CD4-positive, alpha-beta T cell treated with Interleukin-1 beta for 1 hour (primary cell): ENCODE measurements around the gene SLC39A11.
"Not testable (repeated sequence)": the region's sequence is repeated elsewhere in the genome, so short reads cannot be mapped to it uniquely, and the experiment has no call there.

Source experiments
- DNase-seq, 2 donors: peaks; one replicate each; pipeline ENCODE4 v3.0.0-alpha.2; 2020 to 2022

Gene SLC39A11

GRCh38 chr17:72999474-72999873 lies 93.0 kb downstream of the SLC39A11 start:
- DNase-seq, result not testable (repeated sequence)

DNA sequence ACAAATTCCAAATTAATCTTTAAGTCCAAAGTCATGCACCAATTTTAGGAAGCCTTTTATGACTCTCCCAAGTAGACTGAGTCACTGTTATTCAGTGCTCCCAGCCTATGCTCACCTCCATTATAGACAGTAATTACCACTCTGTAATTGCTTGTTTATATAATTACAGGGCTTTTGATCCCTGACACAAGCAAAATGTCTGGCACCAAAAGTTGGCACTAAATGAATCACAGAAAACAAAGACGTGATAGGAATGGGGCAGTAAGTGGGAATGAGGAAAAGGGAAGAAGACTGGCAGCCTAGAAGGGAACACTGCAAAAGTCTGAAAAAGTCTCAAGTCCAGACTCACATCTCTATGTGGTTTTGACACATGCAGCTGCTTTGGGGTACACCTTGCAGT lies 94.1 kb downstream of the SLC39A11 start:
- no peak for DNase-seq

GRCh38 chr17:72997559-72997958 lies 94.9 kb downstream of the SLC39A11 start:
- no peak for DNase-seq

GRCh38 chr17:72996791-72997190 lies 95.7 kb downstream of the SLC39A11 start:
- DNase-seq, result no peak

DNA sequence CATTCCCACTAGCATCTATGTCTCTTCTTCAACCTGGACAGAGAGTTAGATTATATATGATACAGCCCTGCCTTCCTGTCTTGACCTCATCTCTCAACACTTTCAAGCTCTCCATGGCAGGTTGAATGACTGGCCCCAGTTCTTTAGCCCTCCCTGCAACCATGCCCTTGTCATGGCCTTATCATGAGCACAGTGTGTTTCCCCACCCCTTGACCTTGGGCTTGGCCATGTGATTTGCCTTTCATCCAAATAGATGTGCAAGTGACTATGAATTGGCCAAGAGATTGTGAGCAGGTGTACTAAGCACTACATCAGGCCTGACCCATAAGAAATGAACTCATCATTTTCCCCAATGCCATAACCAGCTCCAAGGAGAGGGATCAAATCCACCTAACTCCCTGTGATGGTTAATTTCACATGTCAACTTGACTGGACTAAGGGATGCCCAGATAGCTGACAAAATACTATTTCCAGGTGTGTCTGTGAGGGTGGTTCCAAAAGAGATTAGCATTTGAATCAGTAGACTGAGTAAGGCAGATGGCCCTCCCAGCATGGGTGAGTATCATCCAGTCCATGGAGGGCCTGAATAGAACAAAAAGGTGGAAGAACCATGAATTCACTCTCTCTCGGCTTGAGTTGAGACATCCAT lies 97.4 kb downstream of the SLC39A11 start:
- no peak for DNase-seq

- not testable (repeated sequence) for DNase-seq
Measured at GRCh38 chr17:72992783-72993467, 99.6 kb downstream of the SLC39A11 start.

GRCh38 chr17:72991651-72992050 lies 100.8 kb downstream of the SLC39A11 start:
- DNase-seq, result no peak

DNA sequence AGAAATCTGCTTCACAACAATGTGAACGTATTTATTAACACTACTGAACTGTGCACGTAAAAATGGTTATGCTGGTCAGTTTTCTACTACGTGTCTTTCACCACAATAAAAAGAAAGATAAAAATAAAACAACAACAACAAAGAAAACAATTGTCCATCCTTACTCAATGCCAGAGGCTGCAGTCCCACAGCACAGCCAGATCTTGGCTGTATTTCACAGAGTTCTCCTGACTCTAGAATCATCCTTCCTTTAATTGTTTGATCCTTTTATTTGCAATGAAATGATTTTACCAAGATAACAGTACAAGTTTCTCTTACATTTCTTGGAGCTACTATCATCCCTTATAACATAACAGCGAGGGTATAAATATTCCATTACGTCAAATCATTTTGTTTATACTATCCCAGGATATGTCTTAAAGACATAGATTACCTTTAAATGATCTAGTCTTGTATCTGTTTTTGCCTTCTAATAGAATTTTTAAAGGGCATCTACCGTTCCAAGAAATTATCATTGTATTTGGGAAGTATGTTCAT lies 103.3 kb downstream of the SLC39A11 start:
- no peak for DNase-seq

DNA sequence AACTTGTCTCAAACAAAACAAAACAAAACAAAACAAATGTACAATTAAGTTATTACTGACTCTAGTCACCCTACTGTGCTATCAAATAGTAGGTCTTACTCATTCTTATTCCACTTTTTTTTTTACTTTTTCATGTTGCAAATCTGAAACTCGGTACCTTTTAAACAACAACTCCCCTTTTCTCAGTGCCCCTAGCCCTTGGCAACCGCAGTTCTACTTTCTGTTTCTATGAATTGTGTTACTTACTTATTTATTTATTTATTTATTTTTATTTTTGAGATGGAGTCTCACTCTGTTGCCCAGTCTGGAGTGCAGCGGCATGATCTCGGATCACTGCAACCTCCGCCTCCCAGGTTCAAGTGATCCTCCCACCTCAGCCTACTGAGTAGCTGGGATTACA lies 104.0 kb downstream of the SLC39A11 start:
- DNase-seq, result no peak

- DNase-seq, result no peak
Measured at GRCh38 chr17:72987166-72987565, 105.3 kb downstream of the SLC39A11 start.

DNA sequence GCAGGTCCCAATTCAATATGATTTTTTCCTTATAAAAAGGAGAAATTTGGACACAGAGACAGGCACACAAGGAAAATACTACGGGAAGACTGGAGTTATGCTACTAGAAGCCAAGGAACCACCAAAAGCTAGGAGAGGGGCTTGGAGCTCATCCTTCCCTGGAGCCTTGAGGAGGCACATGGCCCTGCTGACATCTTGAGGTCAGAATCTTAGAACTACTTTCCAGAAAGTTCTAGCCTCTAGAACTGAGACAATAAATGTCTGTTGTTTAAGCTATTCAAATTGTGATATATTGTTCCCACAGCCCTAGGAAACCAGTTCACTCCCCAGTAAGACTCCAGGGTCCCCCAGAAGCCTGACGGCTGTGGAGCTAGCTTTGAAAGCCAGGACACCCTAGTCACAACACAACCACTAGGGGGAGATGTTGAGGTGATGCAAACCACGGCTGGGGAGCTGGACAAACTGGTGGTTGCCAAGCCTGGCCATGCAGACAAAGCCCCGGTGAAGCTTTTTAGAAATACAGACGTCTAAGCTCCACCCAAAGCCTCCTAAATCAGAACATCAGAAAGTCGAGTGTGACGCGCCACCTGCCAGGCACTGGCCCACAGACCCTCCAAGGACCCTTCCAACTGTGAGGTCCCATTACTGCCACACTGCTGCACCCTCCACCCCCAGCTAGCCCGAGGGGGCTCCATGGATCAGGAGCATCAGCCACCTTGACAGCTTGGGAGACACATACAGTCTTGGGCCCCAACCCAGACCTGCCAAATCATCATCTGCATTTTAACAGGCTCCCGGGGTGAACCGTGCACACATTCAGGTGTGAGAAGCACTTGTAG lies 106.4 kb downstream of the SLC39A11 start:
- DNase-seq, result peak; percentile 47 to 58

DNA sequence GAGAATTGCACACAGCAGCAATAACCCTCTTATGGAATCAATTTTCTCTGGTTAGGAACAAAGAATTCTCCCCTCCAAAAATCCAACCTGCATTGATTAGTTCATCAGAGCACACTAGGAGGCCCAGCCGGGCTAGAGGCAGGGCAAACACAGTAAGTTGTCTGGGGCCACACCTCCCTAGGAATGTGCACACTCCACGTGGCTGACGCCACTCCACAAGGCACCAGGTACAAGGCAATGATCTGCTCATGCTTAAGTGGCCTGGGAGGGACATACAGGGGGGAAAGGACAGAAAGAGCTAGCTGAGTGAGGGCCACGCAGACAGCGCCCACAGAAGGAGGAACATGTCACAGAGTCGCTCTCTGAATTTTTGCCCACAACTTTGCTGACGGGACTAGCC lies 107.6 kb downstream of the SLC39A11 start:
- DNase-seq, result no peak

- DNase-seq, result no peak
Measured at GRCh38 chr17:72984145-72984925, 108.2 kb downstream of the SLC39A11 start.

DNA sequence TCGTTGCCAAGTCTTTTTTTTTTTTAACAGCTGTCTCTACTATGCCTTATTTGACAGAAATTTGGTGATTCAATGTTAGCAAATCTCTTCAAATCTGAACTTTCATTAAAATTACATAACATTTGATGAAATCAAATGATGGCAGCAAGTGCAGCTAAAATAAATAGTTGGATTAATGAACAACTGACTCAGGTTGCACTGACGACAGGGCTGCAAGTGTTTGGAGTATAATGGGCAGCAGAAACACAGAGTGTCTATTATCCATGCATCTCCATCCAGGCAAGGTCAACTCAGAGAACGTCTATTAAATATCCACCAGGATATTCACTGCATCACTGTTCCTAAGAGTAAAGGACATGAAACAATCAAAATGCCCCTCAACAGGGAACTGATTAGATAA lies 109.8 kb downstream of the SLC39A11 start:
- DNase-seq, result no peak

DNA sequence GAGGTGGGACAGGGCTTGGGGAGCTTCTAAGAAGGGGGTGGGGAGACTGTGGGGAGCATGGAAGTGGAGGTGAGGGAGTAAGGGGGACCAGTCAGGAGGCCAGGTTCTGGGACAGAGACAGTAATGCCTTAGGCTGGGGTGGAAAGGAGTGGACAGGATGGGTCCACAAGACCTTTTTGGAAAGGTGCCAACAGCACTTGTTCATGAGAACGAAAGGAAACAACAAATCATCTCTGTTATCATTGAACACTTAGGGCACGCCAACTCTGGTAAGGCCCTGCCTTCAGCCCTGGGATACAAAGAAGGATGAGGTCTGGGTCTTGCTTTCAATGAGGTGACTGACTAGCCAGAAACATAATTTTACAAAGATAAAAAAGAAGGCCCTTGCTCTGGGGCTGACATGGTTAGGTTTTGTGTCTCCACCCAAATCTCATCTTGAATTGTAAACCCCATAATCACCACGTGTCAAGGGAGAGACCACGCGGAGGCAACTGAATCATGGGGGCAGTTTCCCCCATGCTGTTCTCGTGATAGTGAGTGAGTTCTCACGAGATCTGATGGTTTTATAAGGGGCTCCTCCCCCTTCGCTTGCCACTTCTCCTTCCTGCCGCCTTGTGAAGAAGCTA lies 113.8 kb downstream of the SLC39A11 start:
- no peak for DNase-seq

DNA sequence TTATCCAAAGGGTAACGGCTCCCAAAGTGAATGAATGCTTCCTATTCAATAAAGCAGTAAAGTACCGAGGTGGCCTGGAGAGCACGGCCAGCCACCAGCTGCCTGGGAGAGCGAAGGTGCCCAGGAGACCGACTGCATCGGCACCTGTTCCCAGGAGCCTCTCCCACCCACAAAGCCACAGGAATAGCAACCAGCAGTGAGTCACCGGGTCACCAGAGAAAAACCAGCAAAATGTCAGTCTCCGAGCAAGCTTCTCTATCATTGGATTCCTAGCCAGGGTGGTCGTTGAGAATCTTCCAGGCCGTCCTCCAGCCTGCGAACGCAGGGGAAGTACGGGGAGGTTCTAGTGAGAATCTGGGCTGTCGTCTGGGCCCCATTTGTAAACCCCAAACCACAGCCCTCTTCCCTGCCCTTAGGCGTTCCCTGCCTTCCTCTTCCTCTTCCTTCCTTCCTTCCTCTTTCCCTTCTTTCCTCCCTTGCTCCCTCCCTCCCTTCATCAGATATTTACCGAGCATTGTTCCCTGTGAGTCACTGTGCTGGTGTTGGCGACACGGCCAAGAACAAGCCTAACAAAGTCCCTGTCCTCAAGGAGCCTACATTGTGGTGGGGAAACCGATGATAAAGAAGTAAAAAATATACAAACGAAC lies 114.6 kb downstream of the SLC39A11 start:
- no peak for DNase-seq

DNA sequence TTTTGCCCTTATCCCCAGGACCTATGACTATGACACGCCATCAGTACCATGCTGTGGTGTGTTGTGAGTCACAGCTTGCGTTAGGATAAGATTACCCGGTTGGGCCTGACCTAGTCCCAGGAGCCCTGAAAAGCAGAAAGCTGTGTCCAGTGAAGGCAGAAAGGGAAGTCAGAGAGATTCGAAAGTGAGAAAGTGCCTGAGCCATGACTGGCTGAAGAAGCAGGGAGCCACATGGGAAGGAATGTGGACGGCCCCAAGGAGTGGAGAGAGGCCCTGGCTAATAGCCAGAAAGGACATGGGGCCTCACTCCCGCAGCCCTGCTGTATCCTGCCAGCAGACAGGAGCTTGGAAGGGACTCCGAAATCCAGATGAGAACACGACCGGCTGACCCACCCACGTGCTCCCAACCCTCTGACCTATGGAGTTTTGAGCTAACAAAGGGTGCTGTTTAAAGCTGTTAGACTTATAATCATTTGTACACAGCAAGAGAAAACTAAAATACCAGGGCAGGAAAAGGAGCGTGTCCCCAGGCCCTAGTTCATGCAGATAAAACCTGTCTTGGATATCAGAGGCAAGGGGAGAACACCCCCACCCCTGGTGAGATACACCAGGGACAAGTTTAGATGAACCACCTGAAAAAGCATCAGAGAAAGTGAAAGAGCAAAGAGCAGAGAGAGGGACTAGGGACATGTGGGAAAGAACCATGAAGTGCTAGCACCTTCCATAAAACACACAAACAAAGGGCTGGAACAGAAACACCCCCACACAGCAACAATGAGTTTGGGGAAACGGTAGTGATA lies 115.3 kb downstream of the SLC39A11 start:
- DNase-seq, result peak in 1 of 2 donors; percentile 34

DNA sequence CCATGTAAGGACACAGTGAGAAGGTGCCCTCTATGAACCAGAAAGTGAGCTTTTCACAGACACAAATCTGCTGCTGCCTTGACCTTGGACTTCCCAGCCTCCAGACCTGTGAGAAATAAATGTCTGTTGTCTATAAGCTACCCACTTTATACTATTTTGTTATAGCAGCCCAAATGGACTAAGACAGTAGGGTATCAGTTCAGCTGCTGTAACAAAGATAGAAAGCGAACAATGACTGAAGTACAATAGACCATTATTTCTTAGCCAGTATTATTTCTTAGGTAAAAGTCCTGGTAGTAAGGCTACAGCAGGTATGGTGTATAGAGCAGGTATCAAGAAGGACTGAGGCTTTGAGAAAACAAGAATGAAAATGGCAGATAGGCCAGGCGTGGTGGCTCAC lies 117.0 kb downstream of the SLC39A11 start:
- no peak for DNase-seq

GRCh38 chr17:72974605-72975232 lies 117.8 kb downstream of the SLC39A11 start:
- no peak for DNase-seq

- no peak for DNase-seq
Measured at GRCh38 chr17:72972263-72972951, 120.1 kb downstream of the SLC39A11 start.
